LoVo (cell line): ENCODE measurements around the gene ANGPT4.
A peak's percentile ranks its signal among the peaks of the same experiment; 100 is the strongest.
"Not testable (repeated sequence)": the region's sequence is repeated elsewhere in the genome, so short reads cannot be mapped to it uniquely, and the experiment has no call there.

ENCODE experiments used
- DNase-seq: peaks from one replicate; pipeline ENCODE4 v3.0.0-alpha.2; 2016; ENCODE audit warnings: low spot score

ANGPT4 gene

GRCh38 chr20:873875-874607, 42.1 kb downstream of the ANGPT4 start:
- DNase-seq, result no peak

- DNase-seq, result no peak
Measured at GRCh38 chr20:872855-873520, 43.1 kb downstream of the ANGPT4 start.

- no peak for DNase-seq
Measured at GRCh38 chr20:871948-872347, 44.2 kb downstream of the ANGPT4 start.

- DNase-seq, result no peak
Measured at GRCh38 chr20:871436-871835, 44.7 kb downstream of the ANGPT4 start.

- no peak for DNase-seq
Measured at GRCh38 chr20:870758-871157, 45.4 kb downstream of the ANGPT4 start.

DNA sequence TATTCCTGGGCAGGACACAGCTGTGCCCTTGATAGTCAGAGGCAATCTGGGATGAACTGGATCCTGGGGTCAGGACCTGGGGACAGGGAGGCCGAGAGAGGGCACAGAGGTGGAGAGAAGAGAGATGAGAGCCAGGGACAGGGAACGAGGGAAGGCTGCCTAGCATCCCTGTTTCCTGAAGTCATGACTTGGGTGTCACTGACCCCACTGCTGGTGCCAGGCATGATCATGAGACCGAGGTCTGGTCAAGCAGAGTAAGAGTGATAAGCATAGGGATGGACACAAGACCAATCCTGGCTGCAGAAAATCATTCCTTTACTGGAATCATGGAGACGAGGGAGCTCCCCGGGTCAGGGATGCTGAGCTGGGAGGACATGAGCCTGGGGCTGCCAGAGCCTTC, 46.5 kb downstream of the ANGPT4 start:
- DNase-seq, result no peak

DNA sequence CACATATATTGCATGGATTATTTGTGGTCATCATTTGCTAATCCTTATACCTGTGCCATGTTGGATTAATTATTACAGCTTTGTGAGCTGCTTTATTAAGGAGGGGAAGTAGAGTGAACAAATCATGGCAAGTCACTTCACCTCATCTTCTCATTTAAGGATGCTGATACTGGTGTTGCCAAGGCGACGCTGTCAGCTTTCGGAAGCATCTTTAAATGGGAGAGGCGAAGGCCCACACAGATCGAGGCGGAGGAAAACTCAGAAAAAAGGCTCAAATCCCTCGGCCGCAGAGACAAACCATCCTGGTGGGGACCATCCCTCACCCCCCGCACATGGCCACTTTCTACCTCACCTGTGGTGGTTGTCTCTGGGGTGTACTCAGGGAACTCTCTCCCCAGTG, 47.9 kb downstream of the ANGPT4 start:
- no peak for DNase-seq

GRCh38 chr20:865440-865839, 50.7 kb downstream of the ANGPT4 start:
- DNase-seq, result no peak

DNA sequence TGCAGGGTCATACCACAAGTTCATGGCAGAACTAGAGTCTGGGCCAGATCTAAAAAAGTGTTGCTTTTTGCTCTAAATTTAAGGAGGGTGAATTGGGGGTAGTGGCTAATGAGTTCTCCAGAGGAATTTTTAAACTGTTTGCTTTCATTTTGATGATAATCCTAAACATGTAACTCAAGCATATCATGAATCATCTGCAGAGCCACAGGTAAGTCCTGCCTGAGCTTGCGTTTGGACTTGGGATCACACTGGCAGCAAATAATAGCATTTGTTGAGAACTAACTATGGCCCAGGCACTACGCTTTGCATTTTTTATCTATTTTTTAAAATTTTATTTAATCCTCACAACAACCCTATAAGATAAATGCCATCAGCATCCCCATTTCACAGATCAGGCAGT, 55.2 kb downstream of the ANGPT4 start:
- DNase-seq, result no peak

DNA sequence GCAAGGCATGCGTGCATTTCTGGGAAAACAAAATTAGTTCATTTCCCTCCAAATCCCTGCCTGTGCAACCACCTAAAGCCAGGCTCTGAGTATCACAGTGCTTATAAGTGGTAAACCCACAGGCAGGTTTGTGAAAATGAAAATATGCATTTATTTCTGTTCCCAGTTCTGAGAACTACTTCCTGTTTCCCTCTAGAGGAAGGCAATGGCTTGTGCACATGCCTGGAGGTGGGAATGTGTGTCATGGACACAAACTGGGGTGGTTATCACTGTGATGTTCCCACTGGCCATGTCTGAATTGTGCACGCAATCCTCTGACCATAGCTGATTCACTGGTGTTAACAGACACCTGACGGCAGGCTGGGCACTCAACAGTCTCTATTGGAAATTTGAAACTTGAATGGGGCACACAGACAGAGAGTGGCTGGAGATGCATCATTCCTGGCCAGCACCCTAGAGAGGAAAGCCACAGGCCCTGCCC, 56.3 kb downstream of the ANGPT4 start:
- DNase-seq, result no peak

- DNase-seq, result no peak
Measured at GRCh38 chr20:858011-858410, 58.1 kb downstream of the ANGPT4 start.

DNA sequence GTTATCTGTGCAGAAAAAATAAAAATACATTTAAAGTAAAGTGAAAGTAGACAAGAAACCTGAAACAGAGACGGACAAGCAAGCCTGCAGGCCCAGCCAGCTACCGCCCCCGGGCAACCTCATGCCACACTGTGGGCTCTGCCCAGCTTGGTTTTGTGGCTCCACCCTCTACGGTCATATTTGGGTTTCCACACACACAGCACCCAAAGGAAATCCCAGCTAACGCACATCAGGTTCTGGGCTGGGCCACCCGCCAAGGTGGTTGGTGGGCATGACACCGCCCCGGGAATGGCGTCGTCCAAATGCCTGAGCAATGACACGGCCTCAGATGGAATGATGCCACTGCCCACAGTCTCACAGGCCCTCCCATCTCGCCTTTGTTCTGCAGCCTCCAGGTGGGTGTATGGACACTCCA, 59.8 kb downstream of the ANGPT4 start:
- DNase-seq, result peak; percentile 87

DNA sequence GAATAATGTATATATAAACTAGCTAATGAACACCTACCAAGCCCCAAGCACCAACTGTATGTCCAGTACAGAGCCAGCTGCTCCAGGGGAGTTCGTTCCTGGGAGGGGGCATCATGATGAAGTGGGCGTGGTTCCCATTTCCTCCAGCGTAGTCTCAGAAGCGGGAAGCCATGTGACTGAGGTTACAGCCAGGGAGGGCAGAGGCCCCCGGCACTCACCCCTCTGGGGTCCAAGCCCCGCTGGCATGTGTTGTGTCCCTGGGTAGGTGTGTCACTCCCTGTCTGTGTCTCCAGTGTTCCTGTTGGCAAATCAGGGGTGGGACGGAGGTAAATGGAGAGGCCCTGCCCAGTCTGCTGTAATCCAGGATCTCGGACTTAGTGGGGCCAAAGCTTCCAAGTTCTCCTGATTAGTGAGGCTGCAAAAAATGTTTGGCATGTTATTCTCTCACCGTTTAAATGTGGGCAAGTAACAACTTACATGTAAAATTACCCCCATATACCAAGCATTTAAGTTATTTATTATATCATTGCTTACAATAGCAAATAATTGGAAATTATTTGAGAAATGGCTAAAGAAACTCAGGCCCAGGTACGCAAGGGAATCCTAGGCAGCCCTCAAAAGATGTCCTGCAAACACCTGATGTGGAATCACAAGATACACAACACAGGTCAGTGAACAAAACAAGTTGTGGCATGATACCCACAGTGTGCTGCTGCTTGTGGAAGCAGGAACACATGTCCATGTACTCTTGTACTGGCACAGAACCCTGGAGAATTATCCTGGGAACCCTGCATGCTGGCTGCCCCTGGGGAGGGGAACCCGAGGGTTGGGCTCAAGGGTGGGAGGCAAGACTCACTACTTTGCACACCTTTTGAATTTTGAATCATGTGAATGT, 60.4 kb downstream of the ANGPT4 start:
- DNase-seq, result no peak

DNA sequence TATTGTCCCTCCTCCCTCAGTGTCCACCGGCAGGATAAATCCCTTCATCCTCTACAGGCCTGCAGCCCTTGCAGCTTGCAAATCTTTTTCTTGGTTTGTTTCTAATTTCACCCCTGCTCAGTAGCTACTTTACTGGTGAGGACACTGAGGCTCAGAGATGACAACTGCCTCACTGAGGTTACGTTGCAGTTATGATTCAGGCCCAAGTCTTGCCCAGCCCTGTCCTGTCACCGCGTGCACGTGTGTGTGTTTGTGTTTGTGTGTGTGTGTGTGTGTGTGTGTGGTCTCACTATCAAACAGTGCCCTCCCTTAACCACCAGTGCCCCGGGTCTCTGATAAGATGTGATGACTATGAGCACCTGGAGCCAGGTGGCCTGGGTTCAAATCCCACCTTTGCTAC, 61.5 kb downstream of the ANGPT4 start:
- DNase-seq, result no peak

DNA sequence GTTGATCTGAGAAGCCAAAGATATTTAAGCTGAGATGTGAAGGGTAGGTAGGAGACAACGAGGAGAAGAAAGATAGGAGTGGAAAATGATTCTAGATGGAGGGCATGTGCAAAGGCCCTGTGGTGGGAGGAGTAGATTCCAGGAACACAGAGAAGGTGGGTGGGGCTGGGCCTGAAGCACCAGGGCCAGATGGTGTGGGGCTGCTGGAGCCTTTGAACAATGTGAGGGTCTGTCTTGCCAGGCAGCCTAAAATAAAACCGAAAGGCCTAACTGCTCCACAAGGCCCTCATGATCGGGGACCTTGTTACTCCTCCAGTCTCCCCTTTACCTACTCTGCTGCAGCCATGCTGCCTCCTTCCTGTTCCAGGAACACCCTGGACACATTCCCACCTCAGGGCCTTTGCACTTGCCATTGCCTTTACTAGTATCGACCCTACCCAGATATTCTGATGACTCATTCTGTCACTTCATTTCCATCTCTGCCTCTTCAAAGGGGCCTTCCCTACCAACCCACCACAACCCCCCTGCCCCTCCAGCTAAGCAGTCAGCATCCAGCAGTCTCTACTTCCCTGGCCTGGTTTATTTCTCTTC, 62.6 kb downstream of the ANGPT4 start:
- DNase-seq, result no peak

- not testable (repeated sequence) for DNase-seq
Measured at GRCh38 chr20:848731-849130, 67.4 kb downstream of the ANGPT4 start.

- no peak for DNase-seq
Measured at GRCh38 chr20:848193-848592, 67.9 kb downstream of the ANGPT4 start.

GRCh38 chr20:846894-847278, 69.2 kb downstream of the ANGPT4 start:
- DNase-seq, result no peak

DNA sequence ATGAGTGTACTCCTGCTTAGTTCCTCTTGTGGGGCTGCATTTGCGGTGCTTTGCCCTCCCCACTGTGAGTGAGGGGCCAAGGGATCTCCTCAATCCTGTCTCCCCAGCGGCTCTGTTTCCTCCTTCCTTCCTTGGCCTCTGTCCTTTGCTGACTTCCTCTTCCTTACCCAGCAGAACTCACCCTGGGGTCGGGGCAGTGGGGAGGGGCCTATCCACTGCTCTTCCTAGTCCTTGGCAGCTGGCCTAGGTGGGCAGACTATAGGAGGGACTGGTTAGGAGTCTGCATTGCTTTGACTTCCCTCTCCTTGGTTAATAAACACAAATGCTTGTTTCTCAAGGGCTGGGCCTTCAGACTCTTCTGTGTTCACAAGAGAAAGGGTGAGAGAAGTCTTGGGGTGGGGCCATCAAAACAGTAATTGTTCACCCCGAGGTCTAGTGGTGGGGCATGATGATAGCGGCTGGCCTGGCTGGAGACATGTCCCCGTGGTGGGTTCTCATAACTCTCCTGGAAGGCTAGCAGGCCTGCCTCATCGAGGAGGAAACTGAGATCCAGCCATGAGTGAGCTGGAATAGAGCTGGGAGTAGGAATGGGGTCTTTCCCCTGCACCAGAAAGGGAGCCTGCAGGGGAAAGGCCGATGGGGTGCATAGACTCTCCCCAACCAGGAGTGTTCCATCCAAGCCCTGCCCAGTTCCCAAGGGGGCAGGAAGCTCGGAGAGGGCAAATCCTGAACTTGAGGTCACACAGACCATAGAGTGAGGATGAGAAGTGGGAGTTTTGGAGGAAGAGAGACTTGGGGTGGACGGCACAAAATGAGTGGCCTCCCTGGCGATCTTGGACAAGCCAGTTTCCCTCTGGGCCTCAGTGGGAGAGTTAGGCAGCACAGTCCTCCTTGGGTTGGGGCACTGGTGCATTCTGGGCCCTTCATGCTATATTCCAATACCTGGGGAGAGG, 69.9 kb downstream of the ANGPT4 start:
- DNase-seq, result no peak

DNA sequence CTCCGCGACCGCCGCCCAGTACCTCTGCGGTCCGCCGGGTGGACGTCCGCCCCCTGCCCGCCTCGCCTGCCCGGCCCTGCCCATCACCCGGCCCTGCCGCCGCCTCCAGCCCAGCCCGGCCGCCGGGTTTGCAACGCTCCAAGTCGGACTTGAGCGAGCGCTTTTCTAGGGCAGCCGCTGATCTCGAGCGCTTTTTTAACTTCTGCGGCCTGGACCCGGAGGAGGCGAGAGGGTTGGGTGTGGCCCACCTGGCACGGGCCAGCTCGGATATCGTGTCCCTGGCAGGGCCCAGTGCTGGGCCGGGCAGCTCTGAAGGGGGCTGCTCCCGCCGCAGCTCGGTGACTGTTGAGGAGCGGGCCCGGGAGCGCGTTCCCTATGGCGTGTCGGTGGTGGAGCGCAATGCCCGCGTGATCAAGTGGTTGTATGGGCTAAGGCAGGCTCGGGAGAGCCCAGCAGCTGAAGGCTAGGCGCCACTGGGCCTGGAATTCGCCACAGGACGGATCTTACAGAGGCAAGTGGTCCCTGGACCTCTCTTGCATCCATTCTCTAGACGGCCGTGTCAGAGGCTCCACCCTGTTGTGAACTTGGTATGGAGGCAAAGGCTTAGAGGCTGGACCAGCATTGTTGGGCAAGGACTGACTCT, 70.8 kb downstream of the ANGPT4 start:
- no peak for DNase-seq
